Left ventricle myocardium inferior (tissue), 1 donor: Measurements from ENCODE around the gene MTHFD1. TPM values are rescaled to one million over a fixed set of nuclear protein-coding genes. Genes with fewer than 3 reads are reported as not detected.

ENCODE experiments used
- DNase-seq: peaks from one replicate; pipeline ENCODE4 v3.0.0-alpha.2; 2020
- H3K27ac ChIP-seq: fragments of 200-600 bp; replicated peaks from 2 replicates; pipeline ENCODE4 v1.8.0; 2021
- H3K27me3 ChIP-seq: fragments of 200-600 bp; 2 replicates; pipeline ENCODE4 v1.8.0; 2021; ENCODE audit warnings: low read depth
- H3K36me3 ChIP-seq: fragments of 200-600 bp; 2 replicates; pipeline ENCODE4 v1.8.0; 2021
- H3K4me1 ChIP-seq: fragments of 200-600 bp; 2 replicates; pipeline ENCODE4 v1.8.0; 2021
- H3K4me3 ChIP-seq: fragments of 200-600 bp; 2 replicates; pipeline ENCODE4 v1.8.0; 2021; ENCODE audit warnings: mild to moderate bottlenecking, moderate library complexity
- H3K9me3 ChIP-seq: fragments of 200-600 bp; replicated peaks from 2 replicates; pipeline ENCODE4 v1.8.0; 2021
- intact Hi-C: fragments of 100-400 bp; cut with micrococcal nuclease; formaldehyde crosslinking; loops from one replicate; pipeline ENCODE4 v1.11.0; 2022
- total RNA-seq: library from RNA; stranded (reverse); fragmentation: NEBNext Ultra II Directional; extraction: Animal tissue kit (Norgen Biotek cat#: 25700); gene quantifications from one replicate; pipeline ENCODE4 v1.2.1, GENCODE V29; 2021
- TF ChIP-seq, protein P1 (sequence below): fragments of 200-600 bp; IDR thresholded peaks from 2 replicates; pipeline ENCODE4 v1.8.0; 2021; ENCODE audit warnings: antibody characterized with exemption, mild to moderate bottlenecking, borderline replicate concordance
- donor health status: DM: no; HTN: yes; CAD: no; lungs with severe emphysema.

MTHFD1 gene
- total RNA-seq, 1 donor from 2014 or later = 64.9 TPM

DNA sequence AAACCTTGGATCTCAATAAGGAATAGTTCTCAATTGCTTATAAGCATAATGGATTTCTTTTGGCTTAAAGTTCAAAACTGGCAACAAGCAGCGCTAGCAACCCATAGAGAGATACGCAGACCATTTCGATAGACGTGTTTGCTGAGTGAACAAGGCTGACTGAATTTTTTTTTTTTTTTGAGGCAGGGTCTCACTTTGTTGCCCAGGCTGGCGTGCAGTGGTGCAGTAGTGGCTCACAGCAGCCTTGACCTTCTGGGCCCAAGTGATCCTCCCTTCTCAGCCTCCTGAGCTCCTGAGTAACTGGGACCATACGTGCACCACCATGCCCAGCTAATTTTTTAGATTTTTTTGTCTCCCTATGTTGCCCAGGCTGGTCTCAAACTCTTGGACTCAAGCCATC is 75.7 kb downstream of the MTHFD1 start:
- TF ChIP-seq, protein P1, sequence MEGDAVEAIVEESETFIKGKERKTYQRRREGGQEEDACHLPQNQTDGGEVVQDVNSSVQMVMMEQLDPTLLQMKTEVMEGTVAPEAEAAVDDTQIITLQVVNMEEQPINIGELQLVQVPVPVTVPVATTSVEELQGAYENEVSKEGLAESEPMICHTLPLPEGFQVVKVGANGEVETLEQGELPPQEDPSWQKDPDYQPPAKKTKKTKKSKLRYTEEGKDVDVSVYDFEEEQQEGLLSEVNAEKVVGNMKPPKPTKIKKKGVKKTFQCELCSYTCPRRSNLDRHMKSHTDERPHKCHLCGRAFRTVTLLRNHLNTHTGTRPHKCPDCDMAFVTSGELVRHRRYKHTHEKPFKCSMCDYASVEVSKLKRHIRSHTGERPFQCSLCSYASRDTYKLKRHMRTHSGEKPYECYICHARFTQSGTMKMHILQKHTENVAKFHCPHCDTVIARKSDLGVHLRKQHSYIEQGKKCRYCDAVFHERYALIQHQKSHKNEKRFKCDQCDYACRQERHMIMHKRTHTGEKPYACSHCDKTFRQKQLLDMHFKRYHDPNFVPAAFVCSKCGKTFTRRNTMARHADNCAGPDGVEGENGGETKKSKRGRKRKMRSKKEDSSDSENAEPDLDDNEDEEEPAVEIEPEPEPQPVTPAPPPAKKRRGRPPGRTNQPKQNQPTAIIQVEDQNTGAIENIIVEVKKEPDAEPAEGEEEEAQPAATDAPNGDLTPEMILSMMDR = no peak
- no peak for DNase-seq
- no peak overlapping the region for H3K27ac ChIP-seq
- peaks cover 17% of the 10 kb centered on the region for H3K4me1 ChIP-seq
- intact Hi-C loops = no loop called here
- no peaks in the 10 kb centered on the region for H3K9me3 ChIP-seq
- no peaks in the 10 kb centered on the region for H3K27me3 ChIP-seq
- H3K4me3 ChIP-seq = no peak overlapping the region
- peaks cover 7% of the 10 kb centered on the region for H3K36me3 ChIP-seq

DNA sequence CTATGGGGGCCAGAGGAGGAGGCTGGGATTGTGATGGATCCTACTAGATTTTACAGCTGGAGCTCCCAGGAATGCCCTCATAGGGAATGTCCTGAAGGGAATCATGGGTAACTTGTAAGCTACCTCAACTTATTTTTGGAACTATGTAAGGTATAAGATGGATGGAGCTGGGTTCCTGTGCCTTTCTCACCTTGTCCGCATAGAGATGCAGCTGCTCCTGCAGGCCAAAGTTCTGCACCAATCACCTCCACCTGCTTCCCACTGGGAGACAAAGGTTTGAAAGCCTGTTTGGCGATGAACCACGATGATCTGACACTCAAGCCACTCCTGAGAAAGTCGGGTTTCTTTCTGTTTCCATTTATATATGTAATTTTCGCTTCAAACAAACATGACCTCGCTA is 76.5 kb downstream of the MTHFD1 start:
- Histone ChIP-seq H3K27me3 (no peaks in the 10 kb centered on the region), H3K9me3 (no peaks in the 10 kb centered on the region), H3K36me3 (peaks cover 5% of the 10 kb centered on the region), H3K4me1 (peaks cover 17% of the 10 kb centered on the region), H3K4me3 (peak overlapping the region; percentile 84), H3K27ac (no peak overlapping the region)
- intact Hi-C loops = no loop called here
- DNase-seq = no peak
- TF ChIP-seq, protein P1 = no peak

DNA sequence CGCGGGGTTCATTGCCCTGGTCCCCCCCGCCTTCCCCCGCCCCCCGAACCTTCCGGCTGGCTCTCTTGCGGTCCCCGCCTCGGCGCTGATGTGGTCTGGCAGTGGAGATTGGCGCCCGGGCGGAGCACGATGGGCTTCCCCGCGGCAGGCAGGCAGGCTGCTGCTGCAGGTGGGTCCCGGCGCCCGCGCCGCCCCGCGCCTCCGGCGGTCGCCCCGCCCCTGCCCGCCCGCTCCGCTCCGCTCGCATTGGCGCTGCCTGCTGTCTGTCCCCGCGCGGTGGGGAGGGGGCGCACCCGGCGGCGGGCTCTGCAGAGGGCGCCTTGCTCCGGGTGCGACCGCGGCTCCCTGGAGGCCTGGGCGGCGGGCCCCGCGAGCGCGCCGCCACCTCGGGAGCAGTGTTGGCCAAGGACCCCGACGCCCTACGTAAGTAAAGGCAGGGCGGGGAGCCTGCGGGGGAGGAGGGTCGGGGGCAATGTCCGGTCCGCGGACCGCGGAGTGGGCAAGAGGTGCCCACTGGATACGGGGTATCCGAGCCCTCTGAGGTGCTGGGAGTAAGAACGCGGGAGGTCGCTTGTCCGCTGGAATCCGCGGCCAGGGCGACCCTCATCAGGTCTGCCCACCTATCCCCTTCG is 77.2 kb downstream of the MTHFD1 start, which contains the start of gene AKAP5:
Gene AKAP5 (plus strand): TSS at position 309 of the 632 bp plus-strand sequence. CDS start 2,896 bp downstream, outside the sequence.
- peak; percentile 50 for DNase-seq
- Histone ChIP-seq H3K4me1 (peaks cover 17% of the 10 kb centered on the region), H3K36me3 (no peaks in the 10 kb centered on the region), H3K9me3 (no peaks in the 10 kb centered on the region), H3K27me3 (no peaks in the 10 kb centered on the region), H3K4me3 (peak within 1 kb of the TSS; percentile 84), H3K27ac (peak within 1 kb of the TSS; percentile 40)
- TF ChIP-seq, protein P1 = no peak
- intact Hi-C loops = no loop called here

DNA sequence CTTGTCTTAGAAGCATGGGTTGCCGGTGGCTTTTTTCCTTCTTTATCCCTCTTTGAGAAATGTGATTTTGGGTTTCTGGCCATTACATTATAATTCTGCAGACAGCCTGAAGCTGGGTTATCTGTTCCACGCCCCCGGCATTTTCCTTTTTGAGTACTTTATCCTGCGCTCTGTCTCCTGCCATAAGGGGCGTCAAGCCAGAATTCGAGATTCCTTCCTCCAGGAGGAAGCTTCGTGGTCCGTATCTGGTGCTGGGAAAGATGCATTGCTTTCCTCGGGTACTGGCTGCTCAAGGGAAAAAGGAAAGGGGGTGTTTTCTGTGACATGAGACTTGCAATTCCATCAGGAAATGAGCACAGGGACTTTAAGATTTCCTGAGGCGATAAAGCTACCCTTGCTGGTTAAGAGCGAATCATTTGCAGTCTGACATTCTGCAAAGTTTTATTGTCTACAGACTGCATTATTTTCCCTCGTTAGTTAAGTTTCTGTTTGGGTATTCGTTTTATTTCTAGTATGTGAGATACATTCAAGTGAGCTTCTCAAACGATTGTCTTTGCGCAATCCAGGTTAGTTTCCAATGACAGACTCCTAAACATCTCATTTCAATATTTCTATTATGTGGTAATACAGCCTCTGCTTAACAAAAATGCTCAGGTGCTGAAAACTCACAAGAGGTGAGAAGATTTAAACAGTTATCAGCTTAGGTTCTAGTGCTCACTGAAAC is 77.8 kb downstream of the MTHFD1 start:
- no peak for DNase-seq
- Histone ChIP-seq H3K36me3 (no peaks in the 10 kb centered on the region), H3K27me3 (no peaks in the 10 kb centered on the region), H3K9me3 (no peaks in the 10 kb centered on the region), H3K4me1 (peaks cover 17% of the 10 kb centered on the region), H3K4me3 (peak overlapping the region; percentile 84), H3K27ac (peak overlapping the region; percentile 40)
- intact Hi-C loops = no loop called here
- TF ChIP-seq, protein P1 = no peak

DNA sequence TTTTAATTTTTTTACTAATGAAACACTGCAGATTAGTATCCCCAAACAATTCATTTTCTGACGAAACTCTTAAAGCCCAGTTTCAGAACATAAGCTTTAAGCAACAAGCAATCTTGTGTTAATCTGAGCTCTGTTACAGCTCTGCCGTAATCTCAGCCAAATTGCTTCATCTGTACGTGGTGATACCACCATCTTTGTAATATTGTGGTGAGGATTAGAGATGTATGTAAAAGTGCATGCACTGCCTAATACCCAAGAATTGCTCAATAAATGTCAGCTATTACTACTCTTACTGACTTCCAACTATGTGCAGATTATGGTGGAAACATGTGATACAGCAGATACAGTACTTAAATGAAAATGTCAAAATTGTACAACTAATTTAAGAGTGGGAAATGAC is 78.9 kb downstream of the MTHFD1 start:
- DNase-seq = no peak
- TF ChIP-seq, protein P1 = no peak
- H3K4me3 ChIP-seq = no peak overlapping the region
- no peaks in the 10 kb centered on the region for H3K36me3 ChIP-seq
- H3K27me3 ChIP-seq = no peaks in the 10 kb centered on the region
- no peaks in the 10 kb centered on the region for H3K9me3 ChIP-seq
- intact Hi-C loops = no loop called here
- H3K27ac ChIP-seq = no peak overlapping the region
- peaks cover 17% of the 10 kb centered on the region for H3K4me1 ChIP-seq
